Upper lobe of left lung (tissue), 4 donors: Measurements from ENCODE around the gene LCE5A.

Experiments
- CTCF ChIP-seq, 6 experiments: fragments of 450-650 bp in 4 of 6; fragments of 200-600 bp in 2 of 6; sonication (generic) in 2 of 6; IDR thresholded peaks; one replicate each; pipeline ENCODE4 v1.5.1; 2016 to 2019; ENCODE audit warnings: antibody characterized with exemption in 6 of 6
- POLR2A ChIP-seq, 4 donors: fragments of 450-650 bp; IDR thresholded peaks; one replicate each; pipeline ENCODE4 v1.5.1; 2016 to 2017; ENCODE audit warnings: antibody characterized with exemption in 4 of 4, mild to moderate bottlenecking in 2 of 4

- TF ChIP-seq CTCF (IDR thresholded peaks at IDR 0.05) (no peak), POLR2A (IDR thresholded peaks at IDR 0.05) (no peak)
These were observed 33.2 kb downstream of the LCE5A start for GRCh38 chr1:152543820-152544219.
